NCI-H446 (cell line): ENCODE measurements around the gene MFSD2B.

Experiments
- DNase-seq, 2 experiments: peaks; one replicate each; lab custom pipeline; 2025; lab: John Stamatoyannopoulos, UW

The MFSD2B gene

GRCh38 chr2:24050041-24050979 is 40.4 kb downstream of the MFSD2B start:
- no peak for DNase-seq

GRCh38 chr2:24051833-24052232 is 41.9 kb downstream of the MFSD2B start:
- DNase-seq = no peak

GRCh38 chr2:24052951-24053350 is 43.1 kb downstream of the MFSD2B start:
- DNase-seq = no peak

- DNase-seq = no peak
Observed at GRCh38 chr2:24054366-24055010, 44.6 kb downstream of the MFSD2B start.

- no peak for DNase-seq
Observed at GRCh38 chr2:24055750-24056149, 45.9 kb downstream of the MFSD2B start.

- DNase-seq = no peak
Observed at GRCh38 chr2:24058564-24059271, 48.8 kb downstream of the MFSD2B start.

GRCh38 chr2:24065341-24065740 is 55.5 kb downstream of the MFSD2B start:
- no peak for DNase-seq

- no peak for DNase-seq
Observed at GRCh38 chr2:24072259-24072658, 62.4 kb downstream of the MFSD2B start.

GRCh38 chr2:24073816-24074215 is 63.9 kb downstream of the MFSD2B start:
- no peak for DNase-seq

GRCh38 chr2:24075259-24075658 is 65.4 kb downstream of the MFSD2B start:
- no peak for DNase-seq
